ENCODE data around the gene CMPK2. TPM values are rescaled to one million over a fixed set of nuclear protein-coding genes. Genes with fewer than 3 reads are reported as not detected.
"Not testable (repeated sequence)": the region's sequence is repeated elsewhere in the genome, so short reads cannot be mapped to it uniquely, and the experiment has no call there.

Gene CMPK2
- total RNA-seq, 1 experiment from 2014 or later: not detected

GRCh38 chr2:6881046-6881445 is 15.3 kb upstream of the CMPK2 start:
- no peak for DNase-seq (ENCODE audit: low read depth)

GRCh38 chr2:6880200-6880733 is 14.6 kb upstream of the CMPK2 start:
- no peak for DNase-seq (ENCODE audit: low read depth)

GRCh38 chr2:6879011-6879410 is 13.3 kb upstream of the CMPK2 start:
- DNase-seq (ENCODE audit: low read depth): no peak

GRCh38 chr2:6878549-6878948 is 12.8 kb upstream of the CMPK2 start:
- DNase-seq (ENCODE audit: low read depth): no peak

GRCh38 chr2:6877402-6878304 is 11.9 kb upstream of the CMPK2 start, which contains the start of gene RSAD2:
Gene RSAD2, plus strand, starts transcription at chr2:6877777. Its CDS starts 24 bp downstream, at chr2:6877801.
- no peak for DNase-seq (ENCODE audit: low read depth)

- no peak for DNase-seq (ENCODE audit: low read depth)
Observed at GRCh38 chr2:6876309-6876708, 10.6 kb upstream of the CMPK2 start.

GRCh38 chr2:6874032-6874431 is 8.3 kb upstream of the CMPK2 start:
- DNase-seq (ENCODE audit: low read depth): no peak

GRCh38 chr2:6872394-6872793 is 6.7 kb upstream of the CMPK2 start:
- no peak for DNase-seq (ENCODE audit: low read depth)

- no peak for DNase-seq (ENCODE audit: low read depth)
Observed at GRCh38 chr2:6866982-6867381, 1.3 kb upstream of the CMPK2 start.

GRCh38 chr2:6866275-6866671 is 566 bp upstream of the CMPK2 start:
- DNase-seq (ENCODE audit: low read depth): no peak

- no peak for DNase-seq (ENCODE audit: low read depth)
Observed at GRCh38 chr2:6864923-6865345, 773 bp downstream of the CMPK2 start.

GRCh38 chr2:6864231-6864754 is 1.4 kb downstream of the CMPK2 start:
- no peak for DNase-seq (ENCODE audit: low read depth)

GRCh38 chr2:6863792-6864191 is 1.9 kb downstream of the CMPK2 start:
- no peak for DNase-seq (ENCODE audit: low read depth)

GRCh38 chr2:6860296-6860695 is 5.4 kb downstream of the CMPK2 start:
- no peak for DNase-seq (ENCODE audit: low read depth)

GRCh38 chr2:6858466-6859027 is 7.2 kb downstream of the CMPK2 start:
- not testable (repeated sequence) for DNase-seq (ENCODE audit: low read depth)

- DNase-seq (ENCODE audit: low read depth): no peak
Observed at GRCh38 chr2:6856548-6856920, 9.2 kb downstream of the CMPK2 start.

- no peak for DNase-seq (ENCODE audit: low read depth)
Observed at GRCh38 chr2:6855860-6856547, 9.7 kb downstream of the CMPK2 start.

GRCh38 chr2:6854416-6854815 is 11.3 kb downstream of the CMPK2 start:
- DNase-seq (ENCODE audit: low read depth): no peak

- no peak for DNase-seq (ENCODE audit: low read depth)
Observed at GRCh38 chr2:6852195-6852594, 13.5 kb downstream of the CMPK2 start.

- no peak for DNase-seq (ENCODE audit: low read depth)
Observed at GRCh38 chr2:6846967-6847681, 18.6 kb downstream of the CMPK2 start.

- DNase-seq (ENCODE audit: low read depth): no peak
Observed at GRCh38 chr2:6846540-6846939, 19.2 kb downstream of the CMPK2 start.

Measured in LHCN-M2 (cell line).